NT2/D1 (cell line): ENCODE data around the gene KISS1.

Source experiments
- DNase-seq: peaks from one replicate; pipeline ENCODE4 v3.0.0-alpha.2; 2011; ENCODE audit warnings: low read depth, low spot score
- H3K27me3 ChIP-seq: 2 replicates; pipeline ENCODE4 v1.6.0; 2011; ENCODE audit warnings: mild to moderate bottlenecking; ENCODE audit not compliant: insufficient read length, insufficient read depth
- H3K36me3 ChIP-seq: 2 replicates; pipeline ENCODE4 v1.6.1; 2011; ENCODE audit warnings: mild to moderate bottlenecking, low read length, mixed read lengths; ENCODE audit not compliant: insufficient read depth, insufficient read length
- H3K4me1 ChIP-seq: 2 replicates; pipeline ENCODE4 v1.5.1; 2011; ENCODE audit not compliant: insufficient read depth, insufficient read length
- H3K4me3 ChIP-seq: 2 replicates; pipeline ENCODE4 v1.5.1; 2011; ENCODE audit warnings: low read depth; ENCODE audit not compliant: insufficient read length
- H3K9ac ChIP-seq: 2 replicates; pipeline ENCODE4 v1.6.0; 2011; ENCODE audit warnings: low read depth; ENCODE audit not compliant: insufficient read length
- H3K9me3 ChIP-seq: 2 replicates; pipeline ENCODE4 v1.5.1; 2011; ENCODE audit warnings: mild to moderate bottlenecking, low read length; ENCODE audit not compliant: insufficient read depth
- SUZ12 ChIP-seq: IDR thresholded peaks from 2 replicates; pipeline ENCODE4 v1.6.1; 2011; ENCODE audit not compliant: insufficient read length, insufficient read depth; ENCODE audit errors: extremely low read depth
- YY1 ChIP-seq: IDR thresholded peaks from 2 replicates; pipeline ENCODE4 v1.6.1; 2011; ENCODE audit not compliant: insufficient read length, insufficient read depth
- ZNF274 ChIP-seq: IDR thresholded peaks from 2 replicates; pipeline ENCODE4 v1.6.1; 2011; ENCODE audit warnings: mild to moderate bottlenecking, low read depth, low read length

KISS1 gene

DNA sequence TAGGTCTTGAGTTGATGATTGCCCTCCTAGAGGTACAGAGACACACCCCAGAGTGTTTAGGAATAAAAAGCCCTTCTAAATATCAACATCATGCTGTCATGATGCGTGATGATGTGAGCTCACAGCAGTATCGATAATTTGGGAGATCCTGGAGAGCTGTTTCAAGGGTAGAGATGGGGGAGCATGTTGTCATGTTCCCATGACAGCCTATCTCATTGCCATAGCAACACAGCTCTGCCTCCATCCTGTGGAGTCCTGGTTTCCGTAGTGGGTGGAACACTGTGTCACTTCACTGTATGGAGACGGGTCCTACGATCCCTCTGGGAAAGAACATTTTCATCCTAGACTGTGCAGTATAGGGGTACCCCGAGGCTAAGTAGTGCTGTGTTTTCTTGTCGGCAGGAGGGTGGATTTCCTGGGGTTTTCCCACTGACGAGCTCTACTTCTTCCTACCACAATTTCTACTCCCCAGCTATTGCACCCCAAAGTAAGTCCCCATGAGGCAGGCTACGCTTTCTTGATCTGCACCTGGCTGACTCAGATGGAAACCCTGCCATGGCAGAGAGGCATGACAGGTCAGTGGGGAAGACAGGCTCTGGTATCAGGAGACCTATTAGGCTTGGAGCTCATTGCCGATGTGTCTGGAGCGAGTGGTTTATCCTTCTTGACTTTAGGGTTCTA is 7.2 kb downstream of the KISS1 start:
- H3K4me3 ChIP-seq = no peak overlapping the region
- no peaks in the 10 kb centered on the region for H3K9me3 ChIP-seq
- H3K27me3 ChIP-seq = peaks cover 66% of the 10 kb centered on the region
- H3K9ac ChIP-seq = no peak overlapping the region
- H3K36me3 ChIP-seq = no peaks in the 10 kb centered on the region
- no peaks in the 10 kb centered on the region for H3K4me1 ChIP-seq
- DNase-seq = no peak
- no peak for TF ChIP-seq SUZ12
- no peak for TF ChIP-seq YY1
- no peak for TF ChIP-seq ZNF274

DNA sequence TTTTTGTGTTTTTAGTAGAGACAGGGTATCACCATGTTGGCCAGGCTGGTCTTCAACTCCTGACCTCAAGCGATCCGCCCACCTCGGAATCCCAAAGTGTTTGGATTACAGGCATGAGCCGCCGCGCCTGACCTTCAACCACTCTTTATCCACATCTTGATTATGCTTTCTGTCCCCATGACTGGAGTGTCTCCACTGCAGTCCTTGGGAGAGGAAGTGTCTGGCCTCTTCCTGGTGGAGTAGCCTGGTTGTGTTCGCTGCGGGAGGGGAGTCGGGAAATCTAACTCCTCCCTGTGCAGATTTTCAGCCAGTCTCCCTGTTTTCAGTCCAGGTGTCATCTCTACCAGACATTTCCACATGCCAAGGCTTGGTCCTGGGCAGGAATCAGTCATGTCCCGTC is 9.7 kb downstream of the KISS1 start:
- DNase-seq = no peak

DNA sequence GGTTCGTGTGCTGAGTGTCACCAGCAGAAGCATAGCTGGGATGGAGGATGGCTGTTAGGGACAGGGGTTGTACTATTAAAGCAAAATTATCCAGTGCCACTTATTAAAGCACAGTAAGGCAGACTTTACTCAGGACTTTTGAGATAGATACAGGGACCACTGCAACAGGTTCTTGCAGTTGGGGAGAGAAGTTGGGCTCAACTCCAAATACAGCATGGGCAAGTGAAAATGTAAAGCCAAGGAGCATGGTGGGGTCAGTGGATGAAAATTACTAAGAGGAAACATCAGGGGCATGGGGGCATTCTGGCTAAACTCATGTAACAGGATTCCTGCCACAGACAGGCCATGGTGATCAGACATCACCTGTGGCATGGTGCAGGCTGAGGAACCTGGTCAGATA is 15.2 kb downstream of the KISS1 start:
- H3K36me3 ChIP-seq = no peaks in the 10 kb centered on the region
- no peaks in the 10 kb centered on the region for H3K27me3 ChIP-seq
- DNase-seq = no peak
- H3K9ac ChIP-seq = no peak overlapping the region
- no peak overlapping the region for H3K4me3 ChIP-seq
- TF ChIP-seq SUZ12 (no peak), YY1 (no peak), ZNF274 (no peak)
- peaks cover 27% of the 10 kb centered on the region for H3K9me3 ChIP-seq
- no peaks in the 10 kb centered on the region for H3K4me1 ChIP-seq

More for the DNA sequence above, 9.7 kb downstream of the KISS1 start:
- no peaks in the 10 kb centered on the region for H3K4me1 ChIP-seq
- H3K9me3 ChIP-seq = no peaks in the 10 kb centered on the region
- peaks cover 45% of the 10 kb centered on the region for H3K27me3 ChIP-seq
- H3K9ac ChIP-seq = no peak overlapping the region
- TF ChIP-seq ZNF274 (no peak), YY1 (no peak), SUZ12 (no peak)
- H3K36me3 ChIP-seq = no peaks in the 10 kb centered on the region
- no peak overlapping the region for H3K4me3 ChIP-seq

DNA sequence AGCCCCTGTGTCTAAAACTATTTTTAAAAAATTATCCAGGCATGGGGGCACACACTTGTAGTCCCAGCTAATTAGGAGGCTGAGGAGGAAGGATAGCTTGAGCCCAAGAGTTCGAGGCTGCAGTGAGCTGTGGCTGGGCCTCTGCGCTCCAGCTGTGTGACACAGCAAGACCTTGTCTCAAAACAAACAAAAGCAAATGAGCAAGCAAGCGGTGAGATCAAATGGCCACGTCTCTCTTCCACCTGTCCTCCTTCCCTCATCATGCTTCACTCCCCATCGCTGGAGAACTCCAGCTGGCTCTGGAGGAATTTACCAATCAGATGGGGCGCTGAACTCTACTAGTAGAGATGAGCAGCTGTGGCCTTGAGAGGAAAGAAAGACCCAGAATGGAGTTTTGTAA is 16.2 kb downstream of the KISS1 start:
- Histone ChIP-seq H3K9me3 (peaks cover 27% of the 10 kb centered on the region), H3K27me3 (peaks cover 5% of the 10 kb centered on the region), H3K36me3 (no peaks in the 10 kb centered on the region), H3K4me3 (no peak overlapping the region), H3K4me1 (no peaks in the 10 kb centered on the region), H3K9ac (no peak overlapping the region)
- DNase-seq = no peak
- no peak for TF ChIP-seq YY1
- no peak for TF ChIP-seq SUZ12
- TF ChIP-seq ZNF274 = no peak

DNA sequence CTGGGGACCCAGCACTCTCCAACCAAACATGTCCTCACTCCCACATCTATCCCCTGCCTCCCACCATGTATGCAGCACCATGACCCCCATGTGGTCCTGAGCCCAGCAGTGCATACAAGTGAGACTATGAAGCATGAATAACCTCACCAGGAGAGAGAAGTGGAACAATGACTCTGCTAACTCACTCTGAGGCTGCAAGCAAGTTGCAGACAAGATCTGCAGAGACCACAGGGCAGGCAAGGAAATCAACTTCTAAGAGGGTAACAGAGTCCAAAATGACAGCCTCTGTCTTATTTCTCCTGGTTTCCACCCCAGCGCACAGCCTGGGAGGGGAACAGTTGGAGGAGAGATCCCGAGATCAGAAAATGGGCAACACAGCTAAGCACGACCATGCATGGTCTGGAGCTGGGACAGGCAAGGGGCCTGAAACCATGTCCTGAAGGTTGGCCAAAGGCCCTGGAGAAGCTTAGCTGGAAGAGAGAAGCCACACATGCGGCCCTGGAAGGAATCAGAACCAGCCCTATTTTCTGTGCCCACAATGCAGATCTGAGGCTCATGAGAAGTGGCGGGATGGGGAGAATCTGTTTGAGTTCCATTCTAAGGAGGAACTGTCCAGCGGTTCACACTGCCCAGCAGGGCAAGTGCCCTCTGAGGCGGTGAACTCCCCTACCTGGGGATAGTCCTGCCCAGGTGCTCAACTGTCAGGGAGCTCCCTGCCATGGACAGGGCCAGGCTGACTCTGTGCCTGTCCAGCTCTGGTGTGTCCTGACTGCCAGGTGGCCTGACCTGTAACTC is 17.6 kb downstream of the KISS1 start:
- H3K27me3 ChIP-seq = peaks cover 7% of the 10 kb centered on the region
- no peak for DNase-seq
- no peaks in the 10 kb centered on the region for H3K36me3 ChIP-seq
- H3K9ac ChIP-seq = no peak overlapping the region
- H3K4me3 ChIP-seq = no peak overlapping the region
- H3K9me3 ChIP-seq = peaks cover 27% of the 10 kb centered on the region
- no peaks in the 10 kb centered on the region for H3K4me1 ChIP-seq
- TF ChIP-seq YY1 (no peak), ZNF274 (no peak), SUZ12 (no peak)

DNA sequence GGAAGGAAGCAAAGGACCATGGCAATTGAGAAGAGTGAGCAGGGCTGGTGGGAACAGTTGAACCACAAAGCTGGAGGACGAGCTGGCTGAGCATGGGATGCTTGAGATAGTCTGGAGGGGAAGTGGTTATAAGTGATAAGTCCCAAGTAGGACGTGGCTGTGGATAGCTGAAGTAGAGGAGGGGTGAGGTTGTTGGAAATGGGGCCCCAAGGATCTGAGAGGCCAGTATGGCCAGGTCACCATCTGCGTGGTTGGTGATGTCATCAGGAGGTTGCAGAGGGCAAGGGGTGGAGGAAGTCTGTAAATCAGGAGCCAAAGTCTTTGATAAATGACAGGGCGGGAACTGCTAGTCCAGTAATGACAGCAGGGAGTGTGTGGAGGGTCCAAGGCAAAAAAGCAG is 19.2 kb downstream of the KISS1 start:
- H3K4me1 ChIP-seq = no peaks in the 10 kb centered on the region

DNA sequence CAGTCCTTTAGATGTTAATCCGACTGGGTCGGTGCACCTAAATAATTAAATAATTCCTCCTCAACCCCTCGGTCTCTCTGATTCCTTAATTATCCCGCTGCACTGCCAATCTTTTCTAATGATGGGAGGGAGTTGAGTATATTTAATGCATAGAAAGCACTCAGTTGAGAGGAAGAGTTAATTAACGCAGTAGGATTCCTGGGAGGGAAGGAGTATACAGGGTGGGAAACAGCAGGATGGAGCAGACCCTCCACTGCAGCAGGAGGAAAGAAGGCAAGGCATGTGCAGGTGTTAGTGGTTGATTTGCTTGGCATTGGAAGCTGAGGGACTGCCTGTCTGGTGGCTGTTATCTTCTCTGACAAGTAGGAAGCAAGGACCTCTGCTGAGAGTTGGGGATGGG is 20.2 kb downstream of the KISS1 start:
- Histone ChIP-seq H3K27me3 (peaks cover 7% of the 10 kb centered on the region), H3K4me1 (no peaks in the 10 kb centered on the region), H3K36me3 (no peaks in the 10 kb centered on the region), H3K9ac (no peak overlapping the region), H3K9me3 (peaks cover 39% of the 10 kb centered on the region), H3K4me3 (no peak overlapping the region)
- DNase-seq = no peak
- TF ChIP-seq YY1 = no peak
- no peak for TF ChIP-seq ZNF274
- TF ChIP-seq SUZ12 = no peak

More for the DNA sequence above, 19.2 kb downstream of the KISS1 start:
- no peak overlapping the region for H3K9ac ChIP-seq
- no peaks in the 10 kb centered on the region for H3K36me3 ChIP-seq
- H3K9me3 ChIP-seq = peaks cover 33% of the 10 kb centered on the region
- no peak for DNase-seq
- TF ChIP-seq YY1 (no peak), ZNF274 (no peak), SUZ12 (no peak)
- H3K4me3 ChIP-seq = no peak overlapping the region
- H3K27me3 ChIP-seq = peaks cover 7% of the 10 kb centered on the region
